Subcutaneous abdominal adipose tissue (tissue), 5 donors: ENCODE measurements around the gene CPE.

Experiments used
- H3K27ac ChIP-seq: one replicate; pipeline ENCODE4 v1.7.0; 2013; ENCODE audit warnings: low read depth, mild to moderate bottlenecking, inconsistent platforms, low read length, moderate library complexity
- H3K27me3 ChIP-seq, 5 donors: one replicate each; pipeline ENCODE4 v1.7.0; 2013; ENCODE audit warnings: low read length in 5 of 5, inconsistent platforms in 1 of 5; ENCODE audit not compliant: control insufficient read depth in 5 of 5, insufficient read depth in 4 of 5
- H3K36me3 ChIP-seq, 5 donors: one replicate each; pipeline ENCODE4 v1.7.0; 2013; ENCODE audit warnings: low read length in 5 of 5; ENCODE audit not compliant: control insufficient read depth in 5 of 5, insufficient read depth in 5 of 5
- H3K4me1 ChIP-seq, 5 donors: one replicate each; pipeline ENCODE4 v1.7.0; 2013; ENCODE audit warnings: low read length in 5 of 5, mild to moderate bottlenecking in 3 of 5, moderate library complexity in 1 of 5; ENCODE audit not compliant: control insufficient read depth in 5 of 5, insufficient read depth in 5 of 5
- H3K4me3 ChIP-seq, 5 donors: one replicate each; pipeline ENCODE4 v1.7.0; 2013; ENCODE audit warnings: low read length in 5 of 5, low read depth in 1 of 5
- H3K9ac ChIP-seq, 5 donors: one replicate each; pipeline ENCODE4 v1.7.0; 2013; ENCODE audit warnings: low read length in 5 of 5, mild to moderate bottlenecking in 4 of 5, moderate library complexity in 3 of 5
- H3K9me3 ChIP-seq, 5 donors: one replicate each; pipeline ENCODE4 v1.7.0; 2013; ENCODE audit warnings: low read length in 5 of 5; ENCODE audit not compliant: control insufficient read depth in 5 of 5
- donor health status: healthy.
- donor health status: healthy.
- donor health status: healthy.
- donor health status: healthy.
- donor health status: healthy.

Gene CPE

GRCh38 chr4:165512424-165512823 lies 133.6 kb downstream of the CPE start:
- Histone ChIP-seq H3K27me3 (no peaks in the 10 kb centered on the region), H3K4me1 (peaks cover 0 to 37% (median 13%) of the 10 kb centered on the region in 5 donors), H3K27ac (no peak overlapping the region), H3K36me3 (no peaks in the 10 kb centered on the region), H3K4me3 (no peak overlapping the region), H3K9me3 (no peaks in the 10 kb centered on the region), H3K9ac (no peak overlapping the region)

GRCh38 chr4:165514739-165515138 lies 135.9 kb downstream of the CPE start:
- H3K4me1 ChIP-seq, result peaks cover 0 to 31% (median 11%) of the 10 kb centered on the region in 5 donors
- H3K9me3 ChIP-seq, result no peaks in the 10 kb centered on the region
- H3K27me3 ChIP-seq, result no peaks in the 10 kb centered on the region
- H3K9ac ChIP-seq, result no peak overlapping the region
- no peak overlapping the region for H3K27ac ChIP-seq
- H3K36me3 ChIP-seq, result no peaks in the 10 kb centered on the region
- no peak overlapping the region for H3K4me3 ChIP-seq

GRCh38 chr4:165515201-165515600 lies 136.4 kb downstream of the CPE start:
- H3K36me3 ChIP-seq, result no peaks in the 10 kb centered on the region
- peaks cover 0 to 28% (median 11%) of the 10 kb centered on the region in 5 donors for H3K4me1 ChIP-seq
- H3K9me3 ChIP-seq, result no peaks in the 10 kb centered on the region
- H3K27ac ChIP-seq, result no peak overlapping the region
- H3K27me3 ChIP-seq, result no peaks in the 10 kb centered on the region
- H3K9ac ChIP-seq, result no peak overlapping the region
- H3K4me3 ChIP-seq, result no peak overlapping the region

- H3K27me3 ChIP-seq, result no peaks in the 10 kb centered on the region
- no peaks in the 10 kb centered on the region for H3K9me3 ChIP-seq
- no peak overlapping the region for H3K9ac ChIP-seq
- peaks cover 0 to 28% (median 10%) of the 10 kb centered on the region in 5 donors for H3K4me1 ChIP-seq
- no peak overlapping the region for H3K4me3 ChIP-seq
- H3K27ac ChIP-seq, result no peak overlapping the region
- H3K36me3 ChIP-seq, result no peaks in the 10 kb centered on the region
Measured at GRCh38 chr4:165516281-165516833, 137.5 kb downstream of the CPE start.

GRCh38 chr4:165517216-165517615 lies 138.4 kb downstream of the CPE start:
- Histone ChIP-seq H3K36me3 (no peaks in the 10 kb centered on the region), H3K9ac (no peak overlapping the region), H3K27ac (no peak overlapping the region), H3K4me1 (peaks cover 0 to 27% (median 10%) of the 10 kb centered on the region in 5 donors), H3K9me3 (no peaks in the 10 kb centered on the region), H3K27me3 (no peaks in the 10 kb centered on the region), H3K4me3 (no peak overlapping the region)

GRCh38 chr4:165518024-165518616 lies 139.3 kb downstream of the CPE start:
- Histone ChIP-seq H3K9ac (no peak overlapping the region), H3K27me3 (no peaks in the 10 kb centered on the region), H3K9me3 (no peaks in the 10 kb centered on the region), H3K4me3 (no peak overlapping the region), H3K36me3 (no peaks in the 10 kb centered on the region), H3K4me1 (peaks cover 0 to 21% (median 10%) of the 10 kb centered on the region in 5 donors), H3K27ac (no peak overlapping the region)

GRCh38 chr4:165518686-165519085 lies 139.9 kb downstream of the CPE start:
- Histone ChIP-seq H3K9me3 (no peaks in the 10 kb centered on the region), H3K9ac (no peak overlapping the region), H3K4me1 (peaks cover 0 to 21% (median 10%) of the 10 kb centered on the region in 5 donors), H3K27ac (no peak overlapping the region), H3K27me3 (no peaks in the 10 kb centered on the region), H3K36me3 (no peaks in the 10 kb centered on the region), H3K4me3 (no peak overlapping the region)

- H3K27me3 ChIP-seq, result no peaks in the 10 kb centered on the region
- peaks cover 0 to 19% (median 13%) of the 10 kb centered on the region in 5 donors for H3K4me1 ChIP-seq
- H3K27ac ChIP-seq, result no peak overlapping the region
- H3K36me3 ChIP-seq, result no peaks in the 10 kb centered on the region
- no peaks in the 10 kb centered on the region for H3K9me3 ChIP-seq
- H3K4me3 ChIP-seq, result no peak overlapping the region
- no peak overlapping the region for H3K9ac ChIP-seq
Measured at GRCh38 chr4:165519591-165519990, 140.8 kb downstream of the CPE start.

- no peaks in the 10 kb centered on the region for H3K27me3 ChIP-seq
- peaks cover 0 to 18% (median 14%) of the 10 kb centered on the region in 5 donors for H3K4me1 ChIP-seq
- no peaks in the 10 kb centered on the region for H3K9me3 ChIP-seq
- H3K4me3 ChIP-seq, result no peak overlapping the region
- H3K36me3 ChIP-seq, result no peaks in the 10 kb centered on the region
- no peak overlapping the region for H3K27ac ChIP-seq
- H3K9ac ChIP-seq, result no peak overlapping the region
Measured at GRCh38 chr4:165520086-165520485, 141.3 kb downstream of the CPE start.

- Histone ChIP-seq H3K9ac (no peak overlapping the region), H3K9me3 (no peaks in the 10 kb centered on the region), H3K27me3 (no peaks in the 10 kb centered on the region), H3K36me3 (no peaks in the 10 kb centered on the region), H3K4me1 (peaks cover 0 to 17% (median 6%) of the 10 kb centered on the region in 5 donors), H3K4me3 (no peak overlapping the region), H3K27ac (no peak overlapping the region)
Measured at GRCh38 chr4:165522050-165522449, 143.2 kb downstream of the CPE start.
